NCI-H2196 (cell line): ENCODE results near the gene FAM47E.

Experiments used
- DNase-seq: peaks from one replicate; lab custom pipeline; 2025; ENCODE audit not compliant: unreplicated experiment; lab: John Stamatoyannopoulos, UW

The FAM47E gene

GRCh38 chr4:76298227-76298626 lies 46.7 kb downstream of the FAM47E start:
- DNase-seq: no peak

- DNase-seq: no peak
Measured at GRCh38 chr4:76300012-76300411, 48.5 kb downstream of the FAM47E start.

DNA sequence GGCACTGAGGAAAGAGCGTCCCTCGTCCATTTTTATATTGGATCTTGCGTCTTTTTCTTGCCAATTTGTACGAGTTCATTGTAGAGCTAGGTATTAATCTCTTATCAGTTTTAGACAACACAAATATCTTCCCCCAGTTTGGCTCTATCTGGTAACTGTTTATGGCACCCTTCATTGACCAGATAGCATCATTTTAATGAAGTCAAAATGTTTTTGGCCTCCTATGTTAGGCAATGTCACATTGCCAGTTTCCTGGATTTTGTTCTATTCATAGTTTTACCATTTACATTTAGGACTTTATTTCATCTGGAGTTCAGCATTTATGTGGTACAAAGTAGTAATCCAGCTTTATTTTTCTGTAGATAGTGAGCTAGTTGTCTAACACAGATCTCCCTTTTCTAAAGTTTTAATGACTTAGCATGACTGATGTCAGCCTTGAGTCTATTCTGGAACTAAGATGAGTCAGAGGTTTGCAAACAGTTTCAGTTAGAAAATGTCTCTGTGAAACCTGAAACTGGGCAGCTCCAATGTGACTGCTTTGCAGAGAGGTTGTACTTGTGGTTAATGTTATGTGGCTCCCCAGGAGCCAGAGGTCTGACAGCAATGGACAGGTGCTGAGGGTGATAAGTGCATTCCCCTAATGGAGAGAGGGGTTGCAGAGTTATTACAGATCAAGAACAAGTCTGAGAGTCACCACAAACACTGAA lies 49.7 kb downstream of the FAM47E start:
- peak; percentile 44 for DNase-seq

DNA sequence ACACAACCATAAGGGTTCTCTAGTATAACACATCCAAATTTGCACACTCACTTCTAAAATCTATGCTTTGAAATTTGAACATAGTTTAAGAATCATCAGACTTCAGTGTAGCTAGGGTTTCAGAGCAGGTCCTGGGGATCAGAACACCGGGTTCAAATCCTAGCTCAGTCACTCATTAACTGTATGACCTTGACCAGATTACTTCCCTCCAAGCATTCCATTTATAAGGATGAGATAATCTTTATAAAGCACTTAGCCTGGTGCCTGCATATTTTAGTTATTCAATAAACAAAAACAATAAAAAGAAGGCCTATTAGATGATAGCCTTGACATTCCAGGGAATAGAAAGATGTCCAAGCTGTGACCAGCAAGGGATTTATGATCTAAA lies 50.2 kb downstream of the FAM47E start:
- no peak for DNase-seq

GRCh38 chr4:76302826-76303438 lies 51.4 kb downstream of the FAM47E start:
- no peak for DNase-seq

DNA sequence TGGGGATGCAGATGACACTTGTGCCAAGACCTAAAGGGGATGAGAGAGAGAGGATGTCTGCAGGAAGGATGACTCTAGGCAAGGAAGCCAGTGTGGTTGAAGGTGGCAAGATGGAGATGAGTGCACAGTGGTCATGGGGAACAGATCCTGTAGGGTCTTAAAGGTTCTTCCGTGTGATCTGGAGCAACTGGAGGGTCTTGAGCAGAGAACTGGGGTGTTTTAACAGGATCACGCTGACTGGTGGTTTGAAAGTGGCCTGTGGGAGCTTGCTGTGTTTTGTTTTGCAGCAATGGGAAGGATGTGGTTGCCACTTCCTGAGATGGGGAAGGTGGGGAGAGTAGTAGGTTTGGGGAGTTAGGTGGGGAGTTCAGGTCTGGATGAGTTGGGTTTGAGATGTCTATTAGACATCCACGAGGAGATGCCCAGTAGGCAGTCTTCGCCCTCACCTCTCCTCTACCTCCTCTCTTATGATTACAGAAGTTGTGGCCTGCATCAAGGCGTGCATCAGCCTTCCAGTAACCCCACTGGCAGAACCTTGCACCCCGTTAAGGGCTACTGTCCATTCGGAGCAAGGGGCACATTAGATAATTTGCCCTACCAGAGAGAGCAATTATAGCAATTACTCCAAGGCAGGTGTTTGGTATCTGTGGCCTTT lies 53.6 kb downstream of the FAM47E start:
- no peak for DNase-seq

- DNase-seq: peak; percentile 19
Measured at GRCh38 chr4:76305971-76306881, 54.7 kb downstream of the FAM47E start, which contains the start of gene STBD1. Gene STBD1 (plus strand): TSS chr4:76306733. CDS start chr4:76306770, 37 bp downstream.

GRCh38 chr4:76306882-76307659 lies 55.5 kb downstream of the FAM47E start:
- DNase-seq: peak; percentile 2

- no peak for DNase-seq
Measured at GRCh38 chr4:76307660-76308014, 56.1 kb downstream of the FAM47E start.

- DNase-seq: no peak
Measured at GRCh38 chr4:76308548-76308947, 57.0 kb downstream of the FAM47E start.

DNA sequence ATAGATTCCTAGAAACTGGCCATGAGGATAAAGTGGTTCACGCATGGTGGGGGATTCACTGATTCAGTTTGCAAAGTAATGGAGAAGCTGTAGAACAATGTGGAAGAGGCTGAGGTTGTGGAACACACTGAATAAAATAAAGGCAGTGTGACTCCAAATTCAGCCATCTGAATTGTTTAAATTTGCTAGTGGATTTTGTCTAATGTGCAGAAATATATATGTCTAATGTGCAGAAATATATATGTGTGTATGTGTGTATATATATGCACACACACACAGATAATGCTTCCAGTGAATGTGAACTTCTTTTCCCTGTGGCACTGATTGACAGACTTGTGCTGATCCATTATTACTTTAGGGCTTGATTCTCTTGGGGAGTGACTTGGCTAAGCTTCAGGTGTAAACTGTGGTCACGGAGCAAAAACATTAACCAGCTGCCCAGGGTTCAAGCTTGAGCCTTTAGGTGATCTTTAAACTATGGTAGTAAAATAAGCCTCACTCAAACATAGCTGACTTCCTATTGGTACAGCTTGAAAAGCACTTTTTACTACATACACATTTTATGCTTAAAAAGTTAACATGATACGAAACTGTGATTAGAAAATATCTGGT lies 58.5 kb downstream of the FAM47E start:
- DNase-seq: no peak

GRCh38 chr4:76310683-76311082 lies 59.2 kb downstream of the FAM47E start:
- no peak for DNase-seq

DNA sequence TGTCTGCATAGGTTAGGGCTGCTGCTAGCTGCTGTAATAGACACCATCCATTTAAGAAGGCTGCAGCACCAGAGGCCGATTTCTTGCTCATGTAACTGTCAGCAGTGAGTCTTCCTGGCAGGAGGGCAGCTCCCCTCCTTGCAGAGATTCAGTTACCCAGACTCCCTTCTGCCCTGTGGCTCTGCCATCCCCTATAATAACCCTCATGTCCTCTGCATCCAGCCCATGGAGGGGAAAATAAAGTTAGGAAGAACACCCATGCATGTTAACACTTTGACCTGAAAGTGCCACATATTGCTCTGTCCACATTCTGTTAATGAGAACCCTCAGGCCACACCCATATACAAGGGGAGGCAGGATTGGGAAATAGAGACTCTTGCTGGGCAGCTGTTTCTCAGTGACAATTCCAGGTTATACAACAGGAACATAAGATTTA lies 60.4 kb downstream of the FAM47E start:
- no peak for DNase-seq

DNA sequence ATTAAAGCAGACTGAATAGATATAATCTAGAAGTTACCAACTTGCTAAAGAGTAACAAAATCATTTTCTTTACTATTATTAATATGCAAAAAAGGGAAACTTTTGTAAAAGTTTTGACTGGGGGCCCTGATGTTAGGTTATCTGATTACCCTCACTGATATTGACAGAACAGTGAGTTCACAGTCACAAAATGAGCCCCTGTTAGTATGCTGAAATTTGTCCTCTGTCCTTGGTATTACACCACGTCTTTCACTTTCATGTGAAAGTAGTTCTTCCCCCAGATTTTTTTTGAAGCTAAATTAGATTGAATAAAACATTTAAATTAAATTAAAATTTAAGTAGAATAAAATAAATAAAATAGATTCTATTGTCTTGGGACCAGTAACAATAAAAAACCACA lies 60.9 kb downstream of the FAM47E start:
- no peak for DNase-seq

DNA sequence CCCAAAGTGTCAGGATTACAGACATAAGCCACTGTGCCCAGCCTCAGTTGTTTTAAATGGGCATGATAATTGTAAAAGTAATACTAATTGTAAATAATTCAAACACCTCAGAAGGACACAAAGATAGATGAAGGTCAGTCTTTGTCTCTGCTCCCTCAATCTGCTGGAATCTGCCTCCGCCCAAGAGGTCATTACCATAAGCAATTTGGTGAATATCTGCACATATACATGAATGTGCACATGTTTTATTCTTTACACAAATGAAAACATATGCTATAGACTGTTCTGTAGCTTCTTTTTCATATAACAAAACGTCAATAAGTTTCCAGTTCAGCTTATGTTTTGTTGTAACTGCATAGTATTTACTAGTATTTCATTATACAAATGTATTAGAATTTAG lies 62.0 kb downstream of the FAM47E start:
- no peak for DNase-seq

- DNase-seq: no peak
Measured at GRCh38 chr4:76315267-76315918, 63.9 kb downstream of the FAM47E start.

GRCh38 chr4:76316131-76316530 lies 64.6 kb downstream of the FAM47E start:
- DNase-seq: no peak

- DNase-seq: no peak
Measured at GRCh38 chr4:76322236-76322635, 70.7 kb downstream of the FAM47E start.

GRCh38 chr4:76325072-76325471 lies 73.6 kb downstream of the FAM47E start:
- DNase-seq: no peak

DNA sequence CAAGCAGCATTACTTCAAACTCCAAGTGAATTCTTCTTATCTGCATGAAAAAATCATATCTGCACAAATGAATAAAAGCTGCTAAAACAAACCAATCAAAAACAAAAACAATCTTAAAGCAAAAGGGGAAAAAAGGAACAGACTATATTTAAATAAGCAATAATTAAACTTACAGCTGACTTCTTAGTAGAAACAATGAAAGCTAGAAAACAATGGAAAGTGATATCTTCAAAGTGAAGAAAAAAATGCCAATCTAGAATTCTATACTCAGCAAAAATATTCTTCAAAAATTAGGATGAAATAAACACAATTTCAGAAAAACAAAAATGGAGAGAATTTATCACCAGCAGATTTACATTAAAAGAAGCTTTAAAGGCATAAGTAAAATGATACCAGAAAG lies 75.0 kb downstream of the FAM47E start:
- DNase-seq: no peak
